ENCODE results near the gene EI24.

EI24 gene

DNA sequence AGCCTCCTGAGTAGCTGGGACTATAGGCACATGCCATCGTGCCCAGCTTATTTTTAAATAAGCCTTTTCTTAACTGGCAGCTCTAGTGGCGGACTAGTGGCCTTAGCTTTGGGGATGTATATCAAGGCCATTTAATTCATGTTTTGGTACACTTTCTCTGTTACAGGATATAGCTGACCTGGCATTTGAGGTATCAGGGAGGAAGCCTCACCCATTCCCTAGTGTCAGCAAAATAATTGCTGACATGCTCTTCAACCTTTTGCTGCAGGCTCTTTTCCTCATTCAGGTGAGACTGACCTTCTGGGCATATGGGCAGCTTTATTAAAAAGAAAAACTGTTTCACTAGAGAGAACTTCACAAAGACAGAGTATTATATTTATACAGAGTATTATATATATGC lies 9.5 kb downstream of the EI24 start:
- Histone ChIP-seq H3K4me3 (ENCODE audit: low read depth, low read length) (no peak overlapping the region), H3K9ac (ENCODE audit: low read length) (no peak overlapping the region), H3K4me1 (ENCODE audit: control insufficient read depth, insufficient read depth, low read length) (no peaks in the 10 kb centered on the region), H3K27ac (ENCODE audit: low read depth, low read length) (no peak overlapping the region), H3K36me3 (ENCODE audit: control insufficient read depth, insufficient read depth, low read length) (peaks cover 90% of the 10 kb centered on the region), H3K9me3 (ENCODE audit: control insufficient read depth, insufficient read depth, low read depth, low read length) (no peaks in the 10 kb centered on the region), H3K27me3 (ENCODE audit: control insufficient read depth, insufficient read depth, low read length) (no peaks in the 10 kb centered on the region)

DNA sequence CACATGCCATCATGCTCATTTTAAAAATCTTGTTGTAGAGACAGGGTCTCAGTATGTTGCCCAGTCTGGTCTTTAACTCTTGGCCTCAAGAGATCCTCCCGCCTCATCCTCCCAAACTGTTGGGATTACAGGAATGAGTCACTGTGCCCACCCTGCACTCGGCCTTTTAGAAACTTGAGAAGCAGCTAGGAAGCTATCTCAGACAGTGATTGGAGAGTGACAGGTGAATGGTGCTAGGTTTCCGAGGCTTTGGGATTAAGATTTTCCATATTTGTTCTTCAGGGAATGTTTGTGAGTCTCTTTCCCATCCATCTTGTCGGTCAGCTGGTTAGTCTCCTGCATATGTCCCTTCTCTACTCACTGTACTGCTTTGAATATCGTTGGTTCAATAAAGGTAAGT lies 10.5 kb downstream of the EI24 start:
- Histone ChIP-seq H3K9me3 (ENCODE audit: control insufficient read depth, insufficient read depth, low read depth, low read length) (no peaks in the 10 kb centered on the region), H3K4me1 (ENCODE audit: control insufficient read depth, insufficient read depth, low read length) (no peaks in the 10 kb centered on the region), H3K36me3 (ENCODE audit: control insufficient read depth, insufficient read depth, low read length) (peaks cover 89% of the 10 kb centered on the region), H3K27ac (ENCODE audit: low read depth, low read length) (no peak overlapping the region), H3K4me3 (ENCODE audit: low read depth, low read length) (no peak overlapping the region), H3K9ac (ENCODE audit: low read length) (no peak overlapping the region), H3K27me3 (ENCODE audit: control insufficient read depth, insufficient read depth, low read length) (no peaks in the 10 kb centered on the region)

- no peak overlapping the region for H3K9ac ChIP-seq (ENCODE audit: low read length)
- H3K27me3 ChIP-seq (ENCODE audit: control insufficient read depth, insufficient read depth, low read length), result no peaks in the 10 kb centered on the region
- H3K36me3 ChIP-seq (ENCODE audit: control insufficient read depth, insufficient read depth, low read length), result peaks cover 54% of the 10 kb centered on the region
- no peak overlapping the region for H3K27ac ChIP-seq (ENCODE audit: low read depth, low read length)
- no peaks in the 10 kb centered on the region for H3K9me3 ChIP-seq (ENCODE audit: control insufficient read depth, insufficient read depth, low read depth, low read length)
- H3K4me1 ChIP-seq (ENCODE audit: control insufficient read depth, insufficient read depth, low read length), result no peaks in the 10 kb centered on the region
- H3K4me3 ChIP-seq (ENCODE audit: low read depth, low read length), result no peak overlapping the region
Observed at GRCh38 chr11:125583496-125583895, 14.2 kb downstream of the EI24 start.

GRCh38 chr11:125585487-125585886 lies 16.2 kb downstream of the EI24 start:
- Histone ChIP-seq H3K27me3 (ENCODE audit: control insufficient read depth, insufficient read depth, low read length) (no peaks in the 10 kb centered on the region), H3K4me1 (ENCODE audit: control insufficient read depth, insufficient read depth, low read length) (no peaks in the 10 kb centered on the region), H3K4me3 (ENCODE audit: low read depth, low read length) (no peak overlapping the region), H3K9me3 (ENCODE audit: control insufficient read depth, insufficient read depth, low read depth, low read length) (no peaks in the 10 kb centered on the region), H3K9ac (ENCODE audit: low read length) (no peak overlapping the region), H3K27ac (ENCODE audit: low read depth, low read length) (no peak overlapping the region), H3K36me3 (ENCODE audit: control insufficient read depth, insufficient read depth, low read length) (peaks cover 39% of the 10 kb centered on the region)

DNA sequence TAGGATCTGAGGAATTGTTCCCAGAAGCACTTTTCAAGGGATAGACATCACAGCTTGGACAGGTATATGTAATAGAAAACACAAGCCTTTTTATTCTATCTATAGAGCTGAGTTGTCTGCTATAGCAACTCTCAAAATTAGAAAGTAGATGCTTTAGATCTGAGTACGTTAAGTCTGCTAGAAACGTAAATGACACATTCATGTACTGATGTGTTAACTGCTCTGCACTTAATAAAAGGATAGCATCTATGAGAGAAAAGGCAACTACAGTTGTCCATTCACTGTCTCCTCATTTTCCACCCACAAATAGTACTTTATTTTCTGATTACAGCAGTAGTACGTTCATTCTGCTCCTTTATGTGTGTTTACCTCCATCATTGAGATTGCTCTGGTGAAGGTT lies 17.3 kb downstream of the EI24 start:
- Histone ChIP-seq H3K27me3 (ENCODE audit: control insufficient read depth, insufficient read depth, low read length) (no peaks in the 10 kb centered on the region), H3K27ac (ENCODE audit: low read depth, low read length) (no peak overlapping the region), H3K4me1 (ENCODE audit: control insufficient read depth, insufficient read depth, low read length) (no peaks in the 10 kb centered on the region), H3K36me3 (ENCODE audit: control insufficient read depth, insufficient read depth, low read length) (peaks cover 31% of the 10 kb centered on the region), H3K9ac (ENCODE audit: low read length) (no peak overlapping the region), H3K4me3 (ENCODE audit: low read depth, low read length) (no peak overlapping the region), H3K9me3 (ENCODE audit: control insufficient read depth, insufficient read depth, low read depth, low read length) (no peaks in the 10 kb centered on the region)

- no peaks in the 10 kb centered on the region for H3K27me3 ChIP-seq (ENCODE audit: control insufficient read depth, insufficient read depth, low read length)
- H3K4me1 ChIP-seq (ENCODE audit: control insufficient read depth, insufficient read depth, low read length), result no peaks in the 10 kb centered on the region
- H3K9me3 ChIP-seq (ENCODE audit: control insufficient read depth, insufficient read depth, low read depth, low read length), result no peaks in the 10 kb centered on the region
- no peak overlapping the region for H3K27ac ChIP-seq (ENCODE audit: low read depth, low read length)
- no peak overlapping the region for H3K9ac ChIP-seq (ENCODE audit: low read length)
- H3K36me3 ChIP-seq (ENCODE audit: control insufficient read depth, insufficient read depth, low read length), result peaks cover 22% of the 10 kb centered on the region
- H3K4me3 ChIP-seq (ENCODE audit: low read depth, low read length), result no peak overlapping the region
Observed at GRCh38 chr11:125587480-125587879, 18.2 kb downstream of the EI24 start.

DNA sequence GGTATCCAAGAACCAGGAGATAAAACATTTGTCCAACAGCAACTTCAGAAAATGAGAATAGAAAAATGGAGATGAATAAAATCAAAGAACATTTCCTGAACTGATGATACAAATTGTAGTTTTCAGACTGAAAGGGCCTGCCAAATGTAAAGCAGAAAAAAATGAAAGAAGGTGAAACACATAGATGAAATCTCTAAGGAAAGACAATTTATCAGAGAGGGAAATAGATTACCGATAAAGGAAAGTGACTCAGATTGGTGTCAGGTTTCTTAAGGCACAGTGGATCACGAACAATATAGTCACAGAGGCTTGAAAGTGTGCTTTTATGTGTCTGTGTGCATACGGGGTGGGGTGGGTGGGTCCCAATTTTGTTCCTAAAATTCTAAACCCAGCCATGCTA lies 19.2 kb downstream of the EI24 start:
- H3K9ac ChIP-seq (ENCODE audit: low read length), result no peak overlapping the region
- no peaks in the 10 kb centered on the region for H3K27me3 ChIP-seq (ENCODE audit: control insufficient read depth, insufficient read depth, low read length)
- H3K36me3 ChIP-seq (ENCODE audit: control insufficient read depth, insufficient read depth, low read length), result peaks cover 13% of the 10 kb centered on the region
- H3K4me1 ChIP-seq (ENCODE audit: control insufficient read depth, insufficient read depth, low read length), result no peaks in the 10 kb centered on the region
- H3K27ac ChIP-seq (ENCODE audit: low read depth, low read length), result no peak overlapping the region
- no peak overlapping the region for H3K4me3 ChIP-seq (ENCODE audit: low read depth, low read length)
- H3K9me3 ChIP-seq (ENCODE audit: control insufficient read depth, insufficient read depth, low read depth, low read length), result no peaks in the 10 kb centered on the region

DNA sequence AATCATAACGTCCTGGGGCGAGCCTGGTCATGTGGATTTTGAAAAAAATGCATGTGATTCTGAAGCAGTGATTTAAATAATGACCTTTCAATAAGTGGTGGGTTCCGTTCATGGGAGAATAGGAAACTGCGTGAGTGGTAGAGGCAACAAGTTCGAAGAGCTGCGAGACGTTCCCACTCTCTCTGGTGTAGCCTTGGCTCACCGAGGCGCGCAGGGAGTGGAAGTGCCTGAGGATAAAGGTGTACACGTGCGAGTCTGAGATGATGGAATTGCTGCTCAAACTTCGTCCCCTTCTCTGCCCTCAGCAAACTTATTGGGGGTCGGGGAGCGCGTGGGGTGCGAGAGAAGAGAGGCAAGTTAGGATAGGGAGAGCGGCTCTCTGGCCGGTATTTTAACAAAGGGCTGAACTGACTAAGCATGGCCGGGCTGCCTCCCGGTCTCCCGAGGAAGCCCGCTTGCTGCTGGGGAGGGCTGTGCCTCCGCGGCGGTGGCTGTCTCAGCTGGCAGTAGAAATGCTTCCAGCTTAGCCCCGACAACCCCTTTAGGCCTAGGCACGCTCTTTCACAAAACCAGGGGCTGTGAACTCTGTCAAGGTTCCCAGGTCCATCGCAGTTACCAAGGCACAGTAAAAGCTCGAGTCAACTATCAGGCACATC lies 22.5 kb downstream of the EI24 start:
- Histone ChIP-seq H3K9ac (ENCODE audit: low read length) (peak overlapping the region; percentile 97), H3K36me3 (ENCODE audit: control insufficient read depth, insufficient read depth, low read length) (peaks cover 13% of the 10 kb centered on the region), H3K4me3 (ENCODE audit: low read depth, low read length) (peak overlapping the region; percentile 95), H3K4me1 (ENCODE audit: control insufficient read depth, insufficient read depth, low read length) (no peaks in the 10 kb centered on the region), H3K9me3 (ENCODE audit: control insufficient read depth, insufficient read depth, low read depth, low read length) (no peaks in the 10 kb centered on the region), H3K27ac (ENCODE audit: low read depth, low read length) (peak overlapping the region; percentile 81), H3K27me3 (ENCODE audit: control insufficient read depth, insufficient read depth, low read length) (no peaks in the 10 kb centered on the region)

GRCh38 chr11:125592305-125593113 lies 23.2 kb downstream of the EI24 start, which contains the start of gene STT3A:
STT3A (plus strand) TSS chr11:125592852; CDS start chr11:125595916, 3,064 bp downstream.
- peak within 1 kb of the TSS; percentile 97 for H3K9ac ChIP-seq (ENCODE audit: low read length)
- no peaks in the 10 kb centered on the region for H3K9me3 ChIP-seq (ENCODE audit: control insufficient read depth, insufficient read depth, low read depth, low read length)
- H3K27ac ChIP-seq (ENCODE audit: low read depth, low read length), result peak within 1 kb of the TSS; percentile 81
- no peaks in the 10 kb centered on the region for H3K4me1 ChIP-seq (ENCODE audit: control insufficient read depth, insufficient read depth, low read length)
- H3K27me3 ChIP-seq (ENCODE audit: control insufficient read depth, insufficient read depth, low read length), result no peaks in the 10 kb centered on the region
- peak within 1 kb of the TSS; percentile 95 for H3K4me3 ChIP-seq (ENCODE audit: low read depth, low read length)
- H3K36me3 ChIP-seq (ENCODE audit: control insufficient read depth, insufficient read depth, low read length), result peaks cover 20% of the 10 kb centered on the region

- no peaks in the 10 kb centered on the region for H3K4me1 ChIP-seq (ENCODE audit: control insufficient read depth, insufficient read depth, low read length)
- peaks cover 27% of the 10 kb centered on the region for H3K36me3 ChIP-seq (ENCODE audit: control insufficient read depth, insufficient read depth, low read length)
- H3K9me3 ChIP-seq (ENCODE audit: control insufficient read depth, insufficient read depth, low read depth, low read length), result no peaks in the 10 kb centered on the region
- H3K27ac ChIP-seq (ENCODE audit: low read depth, low read length), result no peak overlapping the region
- H3K9ac ChIP-seq (ENCODE audit: low read length), result peak overlapping the region; percentile 91
- H3K4me3 ChIP-seq (ENCODE audit: low read depth, low read length), result peak overlapping the region; percentile 95
- H3K27me3 ChIP-seq (ENCODE audit: control insufficient read depth, insufficient read depth, low read length), result no peaks in the 10 kb centered on the region
Observed at GRCh38 chr11:125593114-125593820, 24.0 kb downstream of the EI24 start.

DNA sequence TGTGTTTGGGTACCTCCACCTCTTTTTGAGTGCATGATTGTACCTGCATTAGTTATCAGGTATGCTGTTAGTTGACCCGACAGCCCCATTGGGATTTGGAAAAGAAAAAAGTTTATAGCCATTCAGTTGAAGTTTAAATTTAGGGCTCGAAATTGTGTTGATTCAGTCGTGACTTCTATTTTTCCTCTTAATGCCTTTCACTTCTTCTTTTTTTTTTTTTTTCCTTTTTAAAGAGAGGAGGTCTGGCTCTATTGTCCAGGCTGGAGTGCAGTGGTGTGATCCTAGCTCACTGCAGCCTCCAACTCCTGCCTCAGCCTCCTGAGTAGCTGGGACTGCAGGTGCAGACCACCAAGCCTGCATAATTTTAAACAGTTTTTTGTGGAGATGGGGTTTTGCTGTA lies 25.7 kb downstream of the EI24 start:
- H3K27ac ChIP-seq (ENCODE audit: low read depth, low read length), result no peak overlapping the region
- no peaks in the 10 kb centered on the region for H3K27me3 ChIP-seq (ENCODE audit: control insufficient read depth, insufficient read depth, low read length)
- H3K9ac ChIP-seq (ENCODE audit: low read length), result no peak overlapping the region
- H3K4me3 ChIP-seq (ENCODE audit: low read depth, low read length), result no peak overlapping the region
- H3K9me3 ChIP-seq (ENCODE audit: control insufficient read depth, insufficient read depth, low read depth, low read length), result no peaks in the 10 kb centered on the region
- peaks cover 39% of the 10 kb centered on the region for H3K36me3 ChIP-seq (ENCODE audit: control insufficient read depth, insufficient read depth, low read length)
- no peaks in the 10 kb centered on the region for H3K4me1 ChIP-seq (ENCODE audit: control insufficient read depth, insufficient read depth, low read length)
